Measurements from ENCODE around the gene FOXP4.

DNA sequence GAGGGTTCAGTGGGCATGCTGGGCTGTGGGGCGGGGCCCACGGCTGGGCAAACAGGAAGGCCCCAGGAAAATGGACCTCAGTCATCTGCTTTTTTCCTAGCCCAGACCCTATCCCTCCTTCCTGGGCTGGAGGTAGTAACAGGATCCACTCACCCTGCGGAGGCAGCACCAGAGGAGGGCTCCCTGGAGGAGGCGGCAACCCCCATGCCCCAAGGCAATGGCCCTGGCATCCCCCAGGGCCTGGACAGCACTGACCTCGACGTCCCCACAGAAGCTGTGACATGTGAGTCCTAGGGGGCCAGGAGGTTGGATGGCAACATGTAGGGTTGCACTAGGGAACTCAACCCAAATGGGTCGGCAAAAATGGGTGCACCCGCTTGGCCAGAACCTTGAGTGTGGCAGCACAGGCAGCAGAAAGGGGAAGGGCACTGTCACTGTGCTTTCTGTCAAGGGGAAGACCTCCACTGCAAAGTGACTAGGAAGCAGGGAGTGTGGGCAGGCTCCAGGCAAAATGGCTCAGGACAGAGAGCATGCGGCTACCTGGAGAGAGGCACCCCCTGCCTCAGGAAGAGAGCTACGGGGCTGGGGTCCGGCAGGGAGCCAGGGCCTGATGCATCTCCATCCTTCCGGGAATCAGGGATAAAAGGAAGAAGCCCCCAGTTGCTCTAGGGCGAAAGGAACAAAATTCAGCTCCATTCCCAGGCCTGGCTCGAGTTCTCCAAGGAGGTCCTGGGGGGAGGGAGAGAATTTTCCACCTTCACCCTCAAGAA lies 100.0 kb downstream of the FOXP4 start:
- TF ChIP-seq RXRA (CRISPR knock-in tag; IDR thresholded peaks at IDR 0.05): no peak
- TF ChIP-seq RFX5 (IDR thresholded peaks at IDR 0.05; ENCODE audit: low read depth, low read length): no peak
- no peak for TF ChIP-seq FOXK1 (CRISPR knock-in tag; IDR thresholded peaks at IDR 0.05; ENCODE audit: borderline replicate concordance, low read depth)

Data from HepG2 (cell line).